ENCODE measurements around the gene CAMP.

DNA sequence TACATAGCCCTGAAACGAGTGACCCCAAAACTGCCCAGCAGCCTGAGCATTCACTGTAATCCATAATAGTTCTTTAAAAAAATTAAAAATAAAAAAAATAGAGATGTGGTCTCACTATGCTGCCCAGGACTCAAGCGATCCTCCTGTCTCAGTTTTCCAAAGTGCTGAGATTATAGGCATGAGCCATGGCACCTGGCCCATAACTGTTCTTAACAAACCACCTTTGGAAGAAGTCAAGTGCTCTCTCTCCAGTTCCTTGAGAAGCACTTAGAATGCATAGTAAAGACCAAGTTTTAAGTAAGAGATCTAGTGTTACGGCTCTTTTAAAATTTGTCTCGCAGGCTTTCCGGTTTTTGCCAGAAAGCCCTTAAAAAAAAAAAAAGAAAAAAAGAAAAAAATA is 43.3 kb upstream of the CAMP start:
- TF ChIP-seq, protein P1, sequence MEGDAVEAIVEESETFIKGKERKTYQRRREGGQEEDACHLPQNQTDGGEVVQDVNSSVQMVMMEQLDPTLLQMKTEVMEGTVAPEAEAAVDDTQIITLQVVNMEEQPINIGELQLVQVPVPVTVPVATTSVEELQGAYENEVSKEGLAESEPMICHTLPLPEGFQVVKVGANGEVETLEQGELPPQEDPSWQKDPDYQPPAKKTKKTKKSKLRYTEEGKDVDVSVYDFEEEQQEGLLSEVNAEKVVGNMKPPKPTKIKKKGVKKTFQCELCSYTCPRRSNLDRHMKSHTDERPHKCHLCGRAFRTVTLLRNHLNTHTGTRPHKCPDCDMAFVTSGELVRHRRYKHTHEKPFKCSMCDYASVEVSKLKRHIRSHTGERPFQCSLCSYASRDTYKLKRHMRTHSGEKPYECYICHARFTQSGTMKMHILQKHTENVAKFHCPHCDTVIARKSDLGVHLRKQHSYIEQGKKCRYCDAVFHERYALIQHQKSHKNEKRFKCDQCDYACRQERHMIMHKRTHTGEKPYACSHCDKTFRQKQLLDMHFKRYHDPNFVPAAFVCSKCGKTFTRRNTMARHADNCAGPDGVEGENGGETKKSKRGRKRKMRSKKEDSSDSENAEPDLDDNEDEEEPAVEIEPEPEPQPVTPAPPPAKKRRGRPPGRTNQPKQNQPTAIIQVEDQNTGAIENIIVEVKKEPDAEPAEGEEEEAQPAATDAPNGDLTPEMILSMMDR (IDR thresholded peaks at IDR 0.05; ENCODE audit: insufficient read depth, low read length) = no peak
- TF ChIP-seq GABPA (IDR thresholded peaks at IDR 0.05; ENCODE audit: low read depth) = no peak
- TF ChIP-seq, protein P2, sequence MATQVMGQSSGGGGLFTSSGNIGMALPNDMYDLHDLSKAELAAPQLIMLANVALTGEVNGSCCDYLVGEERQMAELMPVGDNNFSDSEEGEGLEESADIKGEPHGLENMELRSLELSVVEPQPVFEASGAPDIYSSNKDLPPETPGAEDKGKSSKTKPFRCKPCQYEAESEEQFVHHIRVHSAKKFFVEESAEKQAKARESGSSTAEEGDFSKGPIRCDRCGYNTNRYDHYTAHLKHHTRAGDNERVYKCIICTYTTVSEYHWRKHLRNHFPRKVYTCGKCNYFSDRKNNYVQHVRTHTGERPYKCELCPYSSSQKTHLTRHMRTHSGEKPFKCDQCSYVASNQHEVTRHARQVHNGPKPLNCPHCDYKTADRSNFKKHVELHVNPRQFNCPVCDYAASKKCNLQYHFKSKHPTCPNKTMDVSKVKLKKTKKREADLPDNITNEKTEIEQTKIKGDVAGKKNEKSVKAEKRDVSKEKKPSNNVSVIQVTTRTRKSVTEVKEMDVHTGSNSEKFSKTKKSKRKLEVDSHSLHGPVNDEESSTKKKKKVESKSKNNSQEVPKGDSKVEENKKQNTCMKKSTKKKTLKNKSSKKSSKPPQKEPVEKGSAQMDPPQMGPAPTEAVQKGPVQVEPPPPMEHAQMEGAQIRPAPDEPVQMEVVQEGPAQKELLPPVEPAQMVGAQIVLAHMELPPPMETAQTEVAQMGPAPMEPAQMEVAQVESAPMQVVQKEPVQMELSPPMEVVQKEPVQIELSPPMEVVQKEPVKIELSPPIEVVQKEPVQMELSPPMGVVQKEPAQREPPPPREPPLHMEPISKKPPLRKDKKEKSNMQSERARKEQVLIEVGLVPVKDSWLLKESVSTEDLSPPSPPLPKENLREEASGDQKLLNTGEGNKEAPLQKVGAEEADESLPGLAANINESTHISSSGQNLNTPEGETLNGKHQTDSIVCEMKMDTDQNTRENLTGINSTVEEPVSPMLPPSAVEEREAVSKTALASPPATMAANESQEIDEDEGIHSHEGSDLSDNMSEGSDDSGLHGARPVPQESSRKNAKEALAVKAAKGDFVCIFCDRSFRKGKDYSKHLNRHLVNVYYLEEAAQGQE (IDR thresholded peaks at IDR 0.05; ENCODE audit: insufficient replicate concordance, low read depth) = no peak
- TF ChIP-seq POLR2AphosphoS5 (IDR thresholded peaks at IDR 0.05; ENCODE audit: low read depth) = no peak

All from HL-60 (cell line).